ENCODE measurements around the gene OTOS. TPM values are rescaled to one million over a fixed set of nuclear protein-coding genes. Genes with fewer than 3 reads are reported as not detected.

Gene OTOS
- total and polyA plus RNA-seq, 4 donors: not detected

- Histone ChIP-seq H3K4me1 (ENCODE audit: control insufficient read depth in 4 of 4, insufficient read depth in 4 of 4, low read length in 3 of 4) (no peaks in the 10 kb centered on the region), H3K9ac (ENCODE audit: low read depth in 1 of 2, low read length in 2 of 2) (no peak overlapping the region), H3K9me3 (ENCODE audit: control insufficient read depth in 4 of 4, low read length in 3 of 4) (no peaks in the 10 kb centered on the region), H3K36me3 (ENCODE audit: control insufficient read depth in 4 of 4, insufficient read depth in 3 of 4, low read depth in 1 of 4, low read length in 3 of 4) (no peaks in the 10 kb centered on the region), H3K4me3 (ENCODE audit: low read depth in 1 of 3, low read length in 3 of 3) (no peak overlapping the region), H3K27ac (ENCODE audit: low read depth in 1 of 2, low read length in 2 of 2) (no peak overlapping the region), H3K27me3 (ENCODE audit: control insufficient read depth in 4 of 4, insufficient read depth in 4 of 4, low read length in 3 of 4) (no peaks in the 10 kb centered on the region)
- 80% methylated on average over 17 of the region's 17 CpGs for WGBS
- no peak for DNase-seq (ENCODE audit: low spot score)
- TF ChIP-seq SP1 (IDR thresholded peaks at IDR 0.05): no peak
- no peak for TF ChIP-seq YY1 (IDR thresholded peaks at IDR 0.05)
- TF ChIP-seq RAD21 (IDR thresholded peaks at IDR 0.05): no peak
- TF ChIP-seq, protein P1, sequence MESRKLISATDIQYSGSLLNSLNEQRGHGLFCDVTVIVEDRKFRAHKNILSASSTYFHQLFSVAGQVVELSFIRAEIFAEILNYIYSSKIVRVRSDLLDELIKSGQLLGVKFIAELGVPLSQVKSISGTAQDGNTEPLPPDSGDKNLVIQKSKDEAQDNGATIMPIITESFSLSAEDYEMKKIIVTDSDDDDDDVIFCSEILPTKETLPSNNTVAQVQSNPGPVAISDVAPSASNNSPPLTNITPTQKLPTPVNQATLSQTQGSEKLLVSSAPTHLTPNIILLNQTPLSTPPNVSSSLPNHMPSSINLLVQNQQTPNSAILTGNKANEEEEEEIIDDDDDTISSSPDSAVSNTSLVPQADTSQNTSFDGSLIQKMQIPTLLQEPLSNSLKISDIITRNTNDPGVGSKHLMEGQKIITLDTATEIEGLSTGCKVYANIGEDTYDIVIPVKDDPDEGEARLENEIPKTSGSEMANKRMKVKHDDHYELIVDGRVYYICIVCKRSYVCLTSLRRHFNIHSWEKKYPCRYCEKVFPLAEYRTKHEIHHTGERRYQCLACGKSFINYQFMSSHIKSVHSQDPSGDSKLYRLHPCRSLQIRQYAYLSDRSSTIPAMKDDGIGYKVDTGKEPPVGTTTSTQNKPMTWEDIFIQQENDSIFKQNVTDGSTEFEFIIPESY (IDR thresholded peaks at IDR 0.05): no peak
- TF ChIP-seq HNF4G (IDR thresholded peaks at IDR 0.05): no peak
- TF ChIP-seq REST (IDR thresholded peaks at IDR 0.05): no peak
- TF ChIP-seq HNF4A (conservative IDR thresholded peaks at IDR 0.05): no peak
- TF ChIP-seq GABPA (IDR thresholded peaks at IDR 0.05 in 1 of 2, conservative IDR thresholded peaks at IDR 0.05 in 1 of 2): no peak
- TF ChIP-seq FOXA1 (IDR thresholded peaks at IDR 0.05): no peak
- no peak for TF ChIP-seq FOXA2 (IDR thresholded peaks at IDR 0.05)
- TF ChIP-seq ATF3 (IDR thresholded peaks at IDR 0.05): no peak
Measured at GRCh38 chr2:240155048-240155744, 14.7 kb upstream of the OTOS start.

DNA sequence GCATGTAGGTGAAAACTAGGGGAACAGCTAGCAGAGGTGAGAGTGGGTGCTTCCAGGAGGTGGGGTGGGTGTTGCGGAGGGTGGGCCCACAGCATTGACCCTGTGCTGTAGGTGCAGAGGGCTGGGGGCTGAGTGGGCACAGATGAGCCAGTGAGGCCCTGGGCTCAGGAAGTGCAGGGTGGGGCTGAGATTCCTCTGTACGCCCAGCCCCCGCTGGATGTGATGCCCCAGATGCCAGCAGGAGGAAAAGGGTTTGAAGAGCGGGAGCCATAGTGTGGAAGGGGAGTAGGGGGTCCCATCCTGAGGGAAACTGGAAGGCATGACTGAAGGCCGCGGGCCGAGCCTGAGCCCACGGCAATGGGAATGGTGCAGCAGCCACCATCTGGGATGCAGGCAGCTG, 14.1 kb upstream of the OTOS start:
- Histone ChIP-seq H3K27me3 (ENCODE audit: control insufficient read depth in 4 of 4, insufficient read depth in 4 of 4, low read length in 3 of 4) (peaks cover 0 to 3% (median 0%) of the 10 kb centered on the region in 4 donors), H3K27ac (ENCODE audit: low read depth in 1 of 2, low read length in 2 of 2) (no peak overlapping the region), H3K9ac (ENCODE audit: low read depth in 1 of 2, low read length in 2 of 2) (no peak overlapping the region), H3K36me3 (ENCODE audit: control insufficient read depth in 4 of 4, insufficient read depth in 3 of 4, low read depth in 1 of 4, low read length in 3 of 4) (no peaks in the 10 kb centered on the region), H3K4me3 (ENCODE audit: low read depth in 1 of 3, low read length in 3 of 3) (no peak overlapping the region), H3K4me1 (ENCODE audit: control insufficient read depth in 4 of 4, insufficient read depth in 4 of 4, low read length in 3 of 4) (no peaks in the 10 kb centered on the region), H3K9me3 (ENCODE audit: control insufficient read depth in 4 of 4, low read length in 3 of 4) (no peaks in the 10 kb centered on the region)
- 91% methylated on average over 8 of the region's 8 CpGs for WGBS
- TF ChIP-seq, protein P1 (IDR thresholded peaks at IDR 0.05): no peak
- DNase-seq (ENCODE audit: low spot score): no peak

All from liver (tissue), 9 donors.